ENCODE results near the gene ATG2B. TPM values are rescaled to one million over a fixed set of nuclear protein-coding genes. Genes with fewer than 3 reads are reported as not detected.

ATG2B gene
- total RNA-seq, 1 experiment from 2014 or later = 11.6 TPM

DNA sequence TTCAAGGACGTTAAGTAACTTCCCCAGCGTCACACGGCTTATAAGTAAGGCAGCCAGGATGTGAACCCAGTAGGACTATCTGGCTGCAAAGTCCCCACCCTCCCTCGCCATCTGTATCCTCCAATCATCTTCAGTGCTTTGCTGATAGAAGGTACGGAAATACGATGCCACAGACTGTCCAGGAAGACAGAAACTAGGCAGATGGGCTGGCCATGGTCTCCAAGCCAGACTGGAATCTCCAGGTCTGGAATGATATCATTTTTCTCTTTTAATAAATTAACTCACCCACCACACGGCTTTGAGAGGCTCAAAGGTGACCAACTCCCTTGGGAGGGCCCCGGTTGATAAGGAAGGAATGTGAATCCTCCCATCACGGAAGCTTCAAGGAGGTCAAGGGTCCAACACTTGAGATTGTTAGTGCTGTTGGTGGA lies 123.4 kb downstream of the ATG2B start:
- no peak for ATAC-seq
- intact Hi-C loops (cut with micrococcal nuclease) = no loop called here
- Histone ChIP-seq H3K4me1 (ENCODE audit: insufficient read depth, low read length) (no peaks in the 10 kb centered on the region), H3K4me2 (ENCODE audit: low read length) (no peak overlapping the region), H3F3A (ENCODE audit: low read length, unreplicated experiment) (no peaks in the 10 kb centered on the region), H3K27me3 (ENCODE audit: low read length) (peaks cover 18% of the 10 kb centered on the region), H3K4me3 (ENCODE audit: low read length) (no peak overlapping the region), H3K27ac (ENCODE audit: low read length) (no peak overlapping the region), H3K9me2 (replicated peaks; ENCODE audit: low read length) (no peaks in the 10 kb centered on the region), H4K20me1 (ENCODE audit: low read length) (no peaks in the 10 kb centered on the region), H3K79me2 (ENCODE audit: low read length) (no peaks in the 10 kb centered on the region), H2AFZ (ENCODE audit: low read length) (no peak overlapping the region), H3K36me3 (ENCODE audit: low read depth, low read length) (no peaks in the 10 kb centered on the region), H3K9ac (ENCODE audit: low read length) (no peak overlapping the region), H3K9me3 (ENCODE audit: low read length) (no peaks in the 10 kb centered on the region)
- no peak for DNase-seq
- CTCF ChIA-PET = no interaction called here
- BruUV-seq (replicated peaks) = no TSS peak
- POLR2A ChIA-PET (ENCODE audit: unreplicated experiment) = no interaction called here
- TF ChIP-seq, protein P1, sequence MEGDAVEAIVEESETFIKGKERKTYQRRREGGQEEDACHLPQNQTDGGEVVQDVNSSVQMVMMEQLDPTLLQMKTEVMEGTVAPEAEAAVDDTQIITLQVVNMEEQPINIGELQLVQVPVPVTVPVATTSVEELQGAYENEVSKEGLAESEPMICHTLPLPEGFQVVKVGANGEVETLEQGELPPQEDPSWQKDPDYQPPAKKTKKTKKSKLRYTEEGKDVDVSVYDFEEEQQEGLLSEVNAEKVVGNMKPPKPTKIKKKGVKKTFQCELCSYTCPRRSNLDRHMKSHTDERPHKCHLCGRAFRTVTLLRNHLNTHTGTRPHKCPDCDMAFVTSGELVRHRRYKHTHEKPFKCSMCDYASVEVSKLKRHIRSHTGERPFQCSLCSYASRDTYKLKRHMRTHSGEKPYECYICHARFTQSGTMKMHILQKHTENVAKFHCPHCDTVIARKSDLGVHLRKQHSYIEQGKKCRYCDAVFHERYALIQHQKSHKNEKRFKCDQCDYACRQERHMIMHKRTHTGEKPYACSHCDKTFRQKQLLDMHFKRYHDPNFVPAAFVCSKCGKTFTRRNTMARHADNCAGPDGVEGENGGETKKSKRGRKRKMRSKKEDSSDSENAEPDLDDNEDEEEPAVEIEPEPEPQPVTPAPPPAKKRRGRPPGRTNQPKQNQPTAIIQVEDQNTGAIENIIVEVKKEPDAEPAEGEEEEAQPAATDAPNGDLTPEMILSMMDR (conservative IDR thresholded peaks at IDR 0.05; ENCODE audit: low read depth, low read length) = no peak
- TF ChIP-seq EZH2phosphoT487 (IDR thresholded peaks at IDR 0.05; ENCODE audit: borderline replicate concordance, low read length) (no peak), EZH2 (IDR thresholded peaks at IDR 0.05; ENCODE audit: low read length, unreplicated experiment) (no peak)

DNA sequence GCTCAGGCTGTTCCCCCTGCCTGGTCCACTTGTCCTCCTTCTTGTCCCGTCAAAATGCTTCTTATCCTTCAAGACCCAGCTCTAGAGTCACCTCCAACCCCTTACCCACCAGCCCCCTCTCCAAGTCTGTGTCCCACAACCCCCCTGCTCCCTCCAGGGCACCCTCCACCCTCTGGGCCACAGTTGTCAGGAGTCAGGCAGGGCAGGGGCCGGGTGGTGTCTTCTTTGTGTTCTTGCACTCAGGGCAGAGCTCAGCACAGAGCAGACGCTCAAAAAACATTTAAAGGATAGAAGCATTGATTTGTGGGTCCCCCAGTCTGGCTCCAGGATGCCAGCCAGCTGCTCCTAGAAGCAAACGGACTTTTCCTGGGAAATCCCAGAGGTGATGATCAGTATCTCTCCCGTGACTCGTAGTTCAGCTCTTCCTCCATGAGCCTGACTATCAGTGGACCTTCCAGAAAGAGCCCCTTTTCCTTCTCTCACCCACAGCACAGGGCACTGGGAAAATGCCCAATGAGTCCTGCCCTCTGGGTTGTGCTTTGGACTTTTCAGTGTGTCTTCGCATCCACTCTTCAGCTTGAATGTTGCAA lies 124.4 kb downstream of the ATG2B start:
- intact Hi-C loops (cut with micrococcal nuclease) = no loop called here
- CTCF ChIA-PET = no interaction called here
- POLR2A ChIA-PET (ENCODE audit: unreplicated experiment) = no interaction called here

DNA sequence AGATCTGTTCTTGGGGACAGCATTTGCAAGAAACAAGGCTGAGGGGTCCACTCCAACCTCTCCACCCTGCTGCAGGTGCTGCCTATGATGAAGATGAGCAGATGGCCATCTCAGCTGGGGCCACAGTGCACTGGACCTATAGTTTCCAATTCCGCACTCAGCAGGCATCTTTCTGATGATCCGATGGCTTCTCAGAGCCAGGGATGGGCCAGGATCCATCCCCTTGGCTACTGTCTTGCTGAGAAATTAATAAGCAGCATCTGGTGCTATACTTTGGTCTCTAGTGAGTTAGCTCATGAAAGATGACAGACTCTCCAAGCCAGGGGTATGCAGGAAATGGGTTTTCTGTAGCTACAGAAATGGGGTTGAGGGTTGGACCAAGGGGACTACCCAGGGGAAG lies 125.5 kb downstream of the ATG2B start:
- ATAC-seq (no peak), DNase-seq (no peak)
- BruUV-seq (replicated peaks) = no TSS peak
- H3K9ac ChIP-seq (ENCODE audit: low read length) = no peak overlapping the region
- no peaks in the 10 kb centered on the region for H3F3A ChIP-seq (ENCODE audit: low read length, unreplicated experiment)
- H2AFZ ChIP-seq (ENCODE audit: low read length) = no peak overlapping the region
- no peak overlapping the region for H3K4me3 ChIP-seq (ENCODE audit: low read length)
- H3K9me3 ChIP-seq (ENCODE audit: low read length) = no peaks in the 10 kb centered on the region
- no peaks in the 10 kb centered on the region for H3K9me2 ChIP-seq (replicated peaks; ENCODE audit: low read length)
- H3K4me1 ChIP-seq (ENCODE audit: insufficient read depth, low read length) = no peaks in the 10 kb centered on the region
- intact Hi-C loops (cut with micrococcal nuclease) = no loop called here
- ChIA-PET CTCF (no interaction called here), POLR2A (ENCODE audit: unreplicated experiment) (no interaction called here)
- no peaks in the 10 kb centered on the region for H3K79me2 ChIP-seq (ENCODE audit: low read length)
- H3K27ac ChIP-seq (ENCODE audit: low read length) = no peak overlapping the region
- H4K20me1 ChIP-seq (ENCODE audit: low read length) = no peaks in the 10 kb centered on the region
- TF ChIP-seq, protein P1 (conservative IDR thresholded peaks at IDR 0.05; ENCODE audit: low read depth, low read length) = no peak
- H3K36me3 ChIP-seq (ENCODE audit: low read depth, low read length) = no peaks in the 10 kb centered on the region
- peaks cover 39% of the 10 kb centered on the region for H3K27me3 ChIP-seq (ENCODE audit: low read length)
- H3K4me2 ChIP-seq (ENCODE audit: low read length) = no peak overlapping the region

More for the DNA sequence above, 124.4 kb downstream of the ATG2B start:
- TF ChIP-seq, protein P1 (conservative IDR thresholded peaks at IDR 0.05; ENCODE audit: low read depth, low read length) = no peak
- no peak for TF ChIP-seq EZH2 (IDR thresholded peaks at IDR 0.05; ENCODE audit: low read length, unreplicated experiment)
- TF ChIP-seq EZH2phosphoT487 (IDR thresholded peaks at IDR 0.05; ENCODE audit: borderline replicate concordance, low read length) = no peak
- no peak overlapping the region for H3K4me3 ChIP-seq (ENCODE audit: low read length)
- ATAC-seq (no peak), DNase-seq (no peak)
- no peaks in the 10 kb centered on the region for H3K79me2 ChIP-seq (ENCODE audit: low read length)
- H4K20me1 ChIP-seq (ENCODE audit: low read length) = no peaks in the 10 kb centered on the region
- H3K9me2 ChIP-seq (replicated peaks; ENCODE audit: low read length) = no peaks in the 10 kb centered on the region
- no peak overlapping the region for H3K9ac ChIP-seq (ENCODE audit: low read length)
- no peaks in the 10 kb centered on the region for H3K36me3 ChIP-seq (ENCODE audit: low read depth, low read length)
- no peak overlapping the region for H2AFZ ChIP-seq (ENCODE audit: low read length)
- H3K27me3 ChIP-seq (ENCODE audit: low read length) = peaks cover 28% of the 10 kb centered on the region
- no peaks in the 10 kb centered on the region for H3K4me1 ChIP-seq (ENCODE audit: insufficient read depth, low read length)
- no peaks in the 10 kb centered on the region for H3K9me3 ChIP-seq (ENCODE audit: low read length)
- H3F3A ChIP-seq (ENCODE audit: low read length, unreplicated experiment) = no peaks in the 10 kb centered on the region
- H3K27ac ChIP-seq (ENCODE audit: low read length) = no peak overlapping the region
- BruUV-seq (replicated peaks) = no TSS peak
- no peak overlapping the region for H3K4me2 ChIP-seq (ENCODE audit: low read length)
